D721Med (cell line): ENCODE data around the gene SLC17A9.

Source experiments
- DNase-seq: peaks from one replicate; pipeline ENCODE4 v3.0.0; 2011; ENCODE audit warnings: low spot score; ENCODE audit not compliant: insufficient read length
- FAIRE-seq: peaks from 2 replicates; lab custom pipeline; 2011; peaks lifted over from hg19 to GRCh38; lab: Jason Lieb, UNC
- TF ChIP-seq, protein P1 (sequence below): IDR thresholded peaks from 2 replicates; pipeline ENCODE4 v1.5.1; 2012; ENCODE audit warnings: mild to moderate bottlenecking, control low read depth; ENCODE audit not compliant: insufficient read depth; ENCODE audit errors: missing control alignments

SLC17A9 gene

GRCh38 chr20:62997417-62998035 lies 45.0 kb downstream of the SLC17A9 start:
- no peak for DNase-seq
- TF ChIP-seq, protein P1, sequence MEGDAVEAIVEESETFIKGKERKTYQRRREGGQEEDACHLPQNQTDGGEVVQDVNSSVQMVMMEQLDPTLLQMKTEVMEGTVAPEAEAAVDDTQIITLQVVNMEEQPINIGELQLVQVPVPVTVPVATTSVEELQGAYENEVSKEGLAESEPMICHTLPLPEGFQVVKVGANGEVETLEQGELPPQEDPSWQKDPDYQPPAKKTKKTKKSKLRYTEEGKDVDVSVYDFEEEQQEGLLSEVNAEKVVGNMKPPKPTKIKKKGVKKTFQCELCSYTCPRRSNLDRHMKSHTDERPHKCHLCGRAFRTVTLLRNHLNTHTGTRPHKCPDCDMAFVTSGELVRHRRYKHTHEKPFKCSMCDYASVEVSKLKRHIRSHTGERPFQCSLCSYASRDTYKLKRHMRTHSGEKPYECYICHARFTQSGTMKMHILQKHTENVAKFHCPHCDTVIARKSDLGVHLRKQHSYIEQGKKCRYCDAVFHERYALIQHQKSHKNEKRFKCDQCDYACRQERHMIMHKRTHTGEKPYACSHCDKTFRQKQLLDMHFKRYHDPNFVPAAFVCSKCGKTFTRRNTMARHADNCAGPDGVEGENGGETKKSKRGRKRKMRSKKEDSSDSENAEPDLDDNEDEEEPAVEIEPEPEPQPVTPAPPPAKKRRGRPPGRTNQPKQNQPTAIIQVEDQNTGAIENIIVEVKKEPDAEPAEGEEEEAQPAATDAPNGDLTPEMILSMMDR: no peak
- FAIRE-seq: no peak

- DNase-seq: no peak
- no peak for FAIRE-seq
- TF ChIP-seq, protein P1: no peak
Measured at GRCh38 chr20:62998449-62998848, 45.9 kb downstream of the SLC17A9 start.

DNA sequence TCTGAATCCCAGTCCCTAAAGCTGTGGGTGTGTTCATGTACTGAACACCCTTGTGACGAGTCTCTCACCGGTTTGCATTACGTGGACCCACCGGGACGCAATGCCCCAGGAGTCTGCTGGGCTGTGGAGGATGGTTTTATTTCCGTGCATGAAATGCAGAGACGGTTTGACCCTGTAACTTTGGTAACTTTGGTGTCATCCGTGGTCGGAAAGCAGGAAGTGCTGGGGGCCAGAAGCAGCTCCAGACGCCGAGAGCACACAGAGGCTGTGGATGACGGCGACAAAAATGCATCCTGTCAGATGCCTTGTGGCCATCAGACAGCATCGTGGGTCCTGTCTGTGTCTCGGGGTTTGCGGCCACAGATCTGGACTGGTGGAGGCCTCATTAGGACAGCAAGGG lies 47.1 kb downstream of the SLC17A9 start:
- FAIRE-seq (no peak), DNase-seq (no peak)
- TF ChIP-seq, protein P1: no peak

DNA sequence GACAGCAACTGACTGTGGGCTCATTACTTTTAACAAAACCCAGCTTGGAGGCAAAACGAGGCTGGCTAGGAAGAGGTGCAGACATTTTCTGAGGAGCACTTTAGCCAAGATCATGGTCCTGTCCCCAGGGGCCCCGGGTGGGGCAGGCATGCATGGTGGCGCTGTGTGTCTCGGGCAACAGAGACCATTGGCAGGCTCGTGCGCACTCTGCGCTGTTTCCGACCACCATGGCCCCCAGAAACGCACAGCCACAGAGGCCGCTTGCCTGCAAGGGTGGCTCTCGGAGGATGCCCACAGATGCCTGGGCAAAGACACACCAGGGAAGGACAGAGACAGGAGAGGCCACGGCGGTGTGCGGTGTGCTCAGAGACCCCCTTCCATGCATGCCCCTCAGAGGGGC lies 47.5 kb downstream of the SLC17A9 start:
- no peak for FAIRE-seq
- TF ChIP-seq, protein P1: no peak
- DNase-seq: no peak

GRCh38 chr20:63000958-63001357 lies 48.4 kb downstream of the SLC17A9 start:
- TF ChIP-seq, protein P1: no peak
- DNase-seq (no peak), FAIRE-seq (no peak)

- FAIRE-seq (no peak), DNase-seq (no peak)
- TF ChIP-seq, protein P1: no peak
Measured at GRCh38 chr20:63002511-63002910, 50.0 kb downstream of the SLC17A9 start.

- FAIRE-seq: no peak
- TF ChIP-seq, protein P1: no peak
- DNase-seq: no peak
Measured at GRCh38 chr20:63003546-63003945, 51.0 kb downstream of the SLC17A9 start.
